ENCODE data around the gene SLC35F3. TPM values are rescaled to one million over a fixed set of nuclear protein-coding genes. Genes with fewer than 3 reads are reported as not detected.

The SLC35F3 gene
- total RNA-seq, 6 experiments from 2014 or later, result 0.26 to 0.58 (median 0.46) TPM

DNA sequence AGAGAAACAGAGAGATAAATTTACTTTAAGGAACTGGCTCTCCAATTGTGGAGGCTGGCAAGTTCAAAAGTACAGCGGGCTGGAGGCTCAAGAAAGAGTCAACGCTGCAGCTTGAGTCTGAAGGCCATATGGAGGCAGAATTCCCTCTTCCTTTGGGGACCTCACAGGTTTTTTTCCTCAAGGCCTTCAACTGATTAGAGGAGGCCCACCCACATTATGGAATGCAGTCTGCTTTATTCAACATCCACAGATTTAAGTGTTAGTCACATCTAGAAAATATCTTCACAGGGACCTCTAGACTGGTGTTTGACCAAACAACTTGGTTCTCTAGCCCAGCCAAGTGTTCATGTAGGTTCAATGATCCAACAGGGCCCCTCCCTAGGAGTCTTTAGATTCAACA lies 117.8 kb downstream of the SLC35F3 start:
- no peak for DNase-seq
- H3K4me1 Mint-ChIP-seq (ENCODE audit: low read depth), result no peaks in the 10 kb centered on the region
- H3K36me3 Mint-ChIP-seq (ENCODE audit: low read depth), result no peaks in the 10 kb centered on the region
- no peak overlapping the region for H3K27ac Mint-ChIP-seq
- H3K27me3 Mint-ChIP-seq (ENCODE audit: insufficient read depth), result no peaks in the 10 kb centered on the region; the same call in 1 of the 2 replicates
- H3K4me3 Mint-ChIP-seq, result no peak overlapping the region
- no peak for TF ChIP-seq CTCF (IDR thresholded peaks at IDR 0.05)
- H3K9me3 Mint-ChIP-seq, result peaks cover 47% of the 10 kb centered on the region

DNA sequence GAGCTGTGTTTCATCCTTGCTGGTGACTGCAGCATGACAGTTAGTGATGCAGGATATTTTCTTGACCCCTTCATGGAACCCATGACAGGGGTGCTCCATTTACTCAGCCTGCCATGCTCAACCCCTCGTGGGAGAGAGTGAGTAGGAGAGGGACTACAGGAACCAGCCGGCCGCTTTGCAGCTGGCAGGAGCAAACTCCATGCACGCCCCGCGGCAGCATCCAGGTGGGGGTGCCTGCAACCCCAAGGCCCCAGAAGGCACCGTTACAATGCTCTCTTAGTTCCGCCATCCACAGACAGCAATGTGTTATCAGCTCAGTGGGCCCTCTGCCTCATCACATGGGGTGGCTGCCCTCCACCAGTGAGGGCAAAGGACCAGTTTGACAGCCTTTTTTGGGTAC lies 135.1 kb downstream of the SLC35F3 start:
- Mint-ChIP-seq H3K4me3 (no peak overlapping the region), H3K9me3 (peaks cover 32% of the 10 kb centered on the region), H3K36me3 (ENCODE audit: low read depth) (no peaks in the 10 kb centered on the region), H3K27ac (no peak overlapping the region), H3K4me1 (ENCODE audit: low read depth) (no peaks in the 10 kb centered on the region), H3K27me3 (ENCODE audit: insufficient read depth) (no peaks in the 10 kb centered on the region)
- TF ChIP-seq CTCF (IDR thresholded peaks at IDR 0.05), result no peak
- DNase-seq, result no peak

- no peak for TF ChIP-seq CTCF (IDR thresholded peaks at IDR 0.05)
- H3K4me3 Mint-ChIP-seq, result no peak overlapping the region
- no peak for DNase-seq
- H3K27me3 Mint-ChIP-seq (ENCODE audit: insufficient read depth), result no peaks in the 10 kb centered on the region
- peaks cover 28% of the 10 kb centered on the region for H3K9me3 Mint-ChIP-seq
- H3K27ac Mint-ChIP-seq, result no peak overlapping the region
- no peaks in the 10 kb centered on the region for H3K4me1 Mint-ChIP-seq (ENCODE audit: low read depth)
- H3K36me3 Mint-ChIP-seq (ENCODE audit: low read depth), result no peaks in the 10 kb centered on the region
These were observed 136.2 kb downstream of the SLC35F3 start for GRCh38 chr1:234040446-234041317.

DNA sequence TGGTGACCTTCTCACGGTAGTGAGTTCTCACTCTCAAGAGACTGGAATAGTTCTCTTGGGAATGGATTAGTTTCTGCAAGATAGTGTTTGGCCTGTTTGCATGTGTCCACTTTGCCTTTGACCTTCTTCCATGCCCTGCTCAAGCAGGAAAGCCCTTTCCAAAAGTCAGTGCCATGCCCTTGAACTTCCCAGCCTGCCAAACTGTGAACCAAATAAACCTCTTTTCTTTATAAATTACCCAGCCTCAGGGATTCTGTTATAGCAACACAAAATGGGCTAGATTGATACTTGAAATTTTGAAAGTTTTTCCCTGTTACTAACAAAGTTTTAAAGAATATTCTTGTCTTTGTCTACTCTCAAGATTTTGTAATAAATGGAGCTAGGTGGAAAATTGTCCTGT lies 139.6 kb downstream of the SLC35F3 start:
- Mint-ChIP-seq H3K27ac (no peak overlapping the region), H3K9me3 (peaks cover 20% of the 10 kb centered on the region), H3K4me1 (ENCODE audit: low read depth) (no peaks in the 10 kb centered on the region), H3K27me3 (ENCODE audit: insufficient read depth) (no peaks in the 10 kb centered on the region), H3K36me3 (ENCODE audit: low read depth) (no peaks in the 10 kb centered on the region), H3K4me3 (no peak overlapping the region)
- no peak for TF ChIP-seq CTCF (IDR thresholded peaks at IDR 0.05)
- DNase-seq, result no peak

DNA sequence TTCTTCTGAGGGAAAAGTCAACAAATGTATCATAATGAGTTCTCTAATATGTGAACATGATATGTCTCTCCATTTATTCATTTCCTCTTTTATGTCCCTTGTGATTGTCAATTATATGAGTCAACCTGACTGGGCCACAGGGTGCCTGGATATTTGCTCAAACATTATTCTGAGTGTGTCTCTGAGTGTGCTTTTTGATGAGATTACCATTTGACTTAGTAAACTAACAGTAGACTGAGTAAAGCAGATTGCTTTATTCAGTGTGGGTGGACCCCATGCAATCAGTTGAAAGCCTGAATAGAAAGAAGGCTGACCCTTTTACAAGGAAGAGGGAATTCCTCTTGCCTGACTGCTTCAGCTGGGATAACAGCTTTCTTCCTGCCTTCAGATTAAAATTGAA lies 142.6 kb downstream of the SLC35F3 start:
- no peak overlapping the region for H3K4me3 Mint-ChIP-seq
- peaks cover 1% of the 10 kb centered on the region; the same call in 1 of the 2 replicates for H3K27me3 Mint-ChIP-seq (ENCODE audit: insufficient read depth)
- peaks cover 19% of the 10 kb centered on the region for H3K9me3 Mint-ChIP-seq
- H3K27ac Mint-ChIP-seq, result no peak overlapping the region
- TF ChIP-seq CTCF (IDR thresholded peaks at IDR 0.05), result no peak
- H3K36me3 Mint-ChIP-seq (ENCODE audit: low read depth), result no peaks in the 10 kb centered on the region
- DNase-seq, result no peak
- H3K4me1 Mint-ChIP-seq (ENCODE audit: low read depth), result no peaks in the 10 kb centered on the region
